ENCODE data around the gene TMPRSS7.

- no peak for TF ChIP-seq CTCF (conservative IDR thresholded peaks at IDR 0.05)
- no peak for TF ChIP-seq ZFX (IDR thresholded peaks at IDR 0.05)
Measured at GRCh38 chr3:112027142-112027541, 7.4 kb upstream of the TMPRSS7 start.

Measured in C4-2B (cell line).